GM06990 (cell line): ENCODE data around the gene FYN.

Experiments
- DNase-seq: peaks from one replicate; pipeline ENCODE4 v3.0.0-alpha.2; 2011; ENCODE audit not compliant: insufficient read length; ENCODE audit errors: extremely low read depth
- H3K27me3 ChIP-seq: replicated peaks from 2 replicates; pipeline ENCODE4 v1.6.0; 2011; ENCODE audit warnings: low read length; ENCODE audit not compliant: control insufficient read depth, insufficient read depth
- H3K36me3 ChIP-seq: 2 replicates; pipeline ENCODE4 v1.5.1; 2011; ENCODE audit warnings: low read length; ENCODE audit not compliant: control insufficient read depth, insufficient read depth
- H3K4me3 ChIP-seq: replicated peaks from 2 replicates; pipeline ENCODE4 v1.5.1; 2011; ENCODE audit warnings: low read depth, mild to moderate bottlenecking, control low read depth, low read length
- TF ChIP-seq, protein P1 (sequence below): IDR thresholded peaks from 2 replicates; pipeline ENCODE4 v1.5.1; 2011; ENCODE audit warnings: low read length, control low read depth, mild to moderate bottlenecking, inconsistent platforms; ENCODE audit not compliant: insufficient read depth, poor library complexity, severe bottlenecking

Gene FYN

GRCh38 chr6:111794300-111794699 is 79.0 kb downstream of the FYN start:
- H3K36me3 ChIP-seq, result no peaks in the 10 kb centered on the region
- H3K4me3 ChIP-seq, result no peak overlapping the region
- DNase-seq, result no peak
- no peaks in the 10 kb centered on the region for H3K27me3 ChIP-seq
- TF ChIP-seq, protein P1, sequence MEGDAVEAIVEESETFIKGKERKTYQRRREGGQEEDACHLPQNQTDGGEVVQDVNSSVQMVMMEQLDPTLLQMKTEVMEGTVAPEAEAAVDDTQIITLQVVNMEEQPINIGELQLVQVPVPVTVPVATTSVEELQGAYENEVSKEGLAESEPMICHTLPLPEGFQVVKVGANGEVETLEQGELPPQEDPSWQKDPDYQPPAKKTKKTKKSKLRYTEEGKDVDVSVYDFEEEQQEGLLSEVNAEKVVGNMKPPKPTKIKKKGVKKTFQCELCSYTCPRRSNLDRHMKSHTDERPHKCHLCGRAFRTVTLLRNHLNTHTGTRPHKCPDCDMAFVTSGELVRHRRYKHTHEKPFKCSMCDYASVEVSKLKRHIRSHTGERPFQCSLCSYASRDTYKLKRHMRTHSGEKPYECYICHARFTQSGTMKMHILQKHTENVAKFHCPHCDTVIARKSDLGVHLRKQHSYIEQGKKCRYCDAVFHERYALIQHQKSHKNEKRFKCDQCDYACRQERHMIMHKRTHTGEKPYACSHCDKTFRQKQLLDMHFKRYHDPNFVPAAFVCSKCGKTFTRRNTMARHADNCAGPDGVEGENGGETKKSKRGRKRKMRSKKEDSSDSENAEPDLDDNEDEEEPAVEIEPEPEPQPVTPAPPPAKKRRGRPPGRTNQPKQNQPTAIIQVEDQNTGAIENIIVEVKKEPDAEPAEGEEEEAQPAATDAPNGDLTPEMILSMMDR, result no peak

DNA sequence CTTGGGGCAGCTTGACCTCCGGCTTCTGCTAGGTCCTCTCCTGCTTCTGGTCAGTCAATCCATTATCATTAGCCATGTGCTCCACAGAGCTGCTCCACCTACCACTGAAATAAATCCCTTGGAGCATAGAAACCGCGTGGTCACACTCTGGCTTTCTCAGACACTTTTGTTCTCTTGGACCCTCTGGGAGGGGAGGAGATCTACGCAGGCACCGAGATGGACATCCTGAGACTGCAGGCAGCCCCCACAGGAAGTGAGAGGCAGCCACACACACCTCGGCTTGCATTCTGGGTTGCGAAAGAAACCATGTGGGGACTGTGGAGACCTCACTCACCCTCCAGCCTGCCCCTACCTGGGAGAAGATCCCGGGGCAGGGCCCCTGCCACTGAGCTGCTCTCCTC is 79.5 kb downstream of the FYN start:
- TF ChIP-seq, protein P1, result no peak
- Histone ChIP-seq H3K4me3 (peak overlapping the region; percentile 43), H3K27me3 (no peaks in the 10 kb centered on the region), H3K36me3 (no peaks in the 10 kb centered on the region)
- peak; percentile 28 for DNase-seq

DNA sequence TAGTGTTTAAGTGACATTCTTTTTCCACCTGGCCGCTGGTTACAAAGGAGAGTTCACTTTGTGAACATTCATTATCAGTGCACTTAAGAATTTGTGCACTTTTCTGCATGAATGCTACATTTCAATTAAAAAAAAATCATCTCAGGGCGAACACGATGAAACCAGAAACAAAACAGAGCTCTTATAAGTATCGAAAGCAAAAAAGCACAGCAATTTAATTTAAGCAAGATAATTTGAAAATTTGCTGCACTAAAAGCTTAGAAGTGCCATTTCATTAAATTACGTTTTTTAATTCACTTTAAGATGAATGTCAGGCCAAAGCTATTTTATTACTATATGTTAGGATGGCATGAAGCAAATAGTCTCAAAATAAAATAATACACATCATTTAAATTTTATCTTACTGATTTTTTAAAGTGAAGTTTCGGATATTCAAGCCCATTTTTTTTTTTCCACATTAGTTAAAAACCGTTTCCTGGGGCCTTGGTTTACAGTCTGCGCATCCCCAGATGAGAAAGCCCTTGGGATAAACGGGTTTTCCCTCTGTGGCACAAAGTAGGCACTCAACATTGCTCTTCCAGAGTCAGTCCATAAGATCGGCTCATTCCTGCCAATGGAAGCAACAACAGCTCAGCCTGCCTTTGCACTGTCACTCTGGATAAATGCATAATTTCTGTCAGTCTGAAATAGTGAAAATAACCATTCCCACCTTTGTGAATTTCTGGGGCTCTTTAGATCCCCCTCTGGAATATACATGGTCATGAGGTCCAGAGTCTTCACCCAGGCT is 80.1 kb downstream of the FYN start:
- TF ChIP-seq, protein P1, result no peak
- DNase-seq, result no peak
- H3K36me3 ChIP-seq, result no peaks in the 10 kb centered on the region
- H3K27me3 ChIP-seq, result no peaks in the 10 kb centered on the region
- peak overlapping the region; percentile 43 for H3K4me3 ChIP-seq

DNA sequence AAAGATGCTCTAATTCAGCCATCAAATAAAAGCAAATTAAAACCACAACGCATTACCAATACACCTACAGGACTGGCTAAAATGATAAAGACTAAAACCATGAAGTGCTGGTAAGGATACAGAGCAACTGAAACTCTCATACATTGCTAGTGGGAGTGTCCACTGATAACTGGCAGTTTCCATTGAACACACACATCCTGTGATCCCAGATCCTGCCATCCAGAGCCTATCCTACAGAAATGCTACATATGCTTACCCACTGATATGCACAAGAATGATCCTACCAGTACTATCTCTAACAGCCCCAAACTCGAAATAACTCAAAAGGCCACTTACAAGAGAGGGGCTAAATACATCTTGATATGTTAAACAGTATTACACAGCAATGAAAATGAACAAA is 81.0 kb downstream of the FYN start:
- TF ChIP-seq, protein P1, result no peak
- H3K36me3 ChIP-seq, result no peaks in the 10 kb centered on the region
- H3K27me3 ChIP-seq, result no peaks in the 10 kb centered on the region
- H3K4me3 ChIP-seq, result peak overlapping the region; percentile 33
- DNase-seq, result no peak

DNA sequence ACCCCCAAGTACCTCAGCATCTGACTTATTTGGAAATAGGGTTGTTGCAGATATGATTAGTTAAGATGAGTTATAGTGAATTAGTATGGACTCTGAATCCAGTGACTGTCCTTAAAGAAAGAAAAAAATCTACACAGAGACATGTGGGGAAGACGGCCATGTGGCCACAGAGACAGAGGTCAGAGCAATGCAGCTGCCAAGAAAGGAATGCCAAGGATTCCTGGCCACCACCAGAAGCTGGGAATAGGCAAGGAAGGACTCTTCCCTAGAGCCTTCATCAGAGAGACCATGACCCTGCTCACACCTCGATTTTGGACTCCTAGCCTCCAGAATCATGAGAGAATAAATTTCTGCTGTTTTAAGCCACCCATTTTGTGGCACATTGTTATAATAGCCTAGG is 81.8 kb downstream of the FYN start:
- Histone ChIP-seq H3K27me3 (no peaks in the 10 kb centered on the region), H3K4me3 (peak overlapping the region; percentile 17), H3K36me3 (no peaks in the 10 kb centered on the region)
- TF ChIP-seq, protein P1, result no peak
- no peak for DNase-seq
